Nephron (organoid): ENCODE results near the gene PNPLA2.

Experiments
- H3K27ac Mint-ChIP-seq, 3 experiments: 2 replicates each; pipeline ENCODE4 v1.8.0; 2020; ENCODE audit warnings: mixed read lengths in 3 of 3, mild to moderate bottlenecking in 2 of 3, moderate library complexity in 1 of 3
- H3K27me3 Mint-ChIP-seq: 2 replicates; pipeline ENCODE4 v1.8.0; 2021; ENCODE audit warnings: low read depth, mild to moderate bottlenecking, moderate library complexity, mixed read lengths
- H3K36me3 Mint-ChIP-seq: 2 replicates; pipeline ENCODE4 v1.8.0; 2020; ENCODE audit warnings: low read depth, mixed read lengths
- H3K4me1 Mint-ChIP-seq: 2 replicates; pipeline ENCODE4 v1.8.0; 2020; ENCODE audit warnings: mixed read lengths
- H3K4me3 Mint-ChIP-seq, 3 experiments: 2 replicates each; pipeline ENCODE4 v1.8.0; 2020; ENCODE audit warnings: mild to moderate bottlenecking in 3 of 3, mixed read lengths in 3 of 3, moderate library complexity in 2 of 3
- H3K9me3 Mint-ChIP-seq: 2 replicates; pipeline ENCODE4 v1.8.0; 2020; ENCODE audit warnings: mixed read lengths
- TF ChIP-seq, protein P1 (sequence below), 3 experiments: fragments of 200-600 bp; sonication (generic); IDR thresholded peaks; one replicate each; pipeline ENCODE4 v1.5.0; 2021; ENCODE audit warnings: antibody characterized with exemption in 3 of 3; ENCODE audit not compliant: unreplicated experiment in 3 of 3

Gene PNPLA2

GRCh38 chr11:782264-783174 lies 36.2 kb upstream of the PNPLA2 start:
- H3K27ac Mint-ChIP-seq = no peak overlapping the region
- peaks cover 20% of the 10 kb centered on the region for H3K4me1 Mint-ChIP-seq

GRCh38 chr11:783581-784015 lies 35.1 kb upstream of the PNPLA2 start:
- H3K27ac Mint-ChIP-seq = peak overlapping the region; percentile 41 to 80 (median 60)
- H3K36me3 Mint-ChIP-seq = peaks cover 6% of the 10 kb centered on the region
- peak overlapping the region; percentile 30 to 50 (median 37) for H3K4me3 Mint-ChIP-seq
- H3K27me3 Mint-ChIP-seq = peaks cover 6% of the 10 kb centered on the region
- H3K9me3 Mint-ChIP-seq = no peaks in the 10 kb centered on the region
- peaks cover 20% of the 10 kb centered on the region for H3K4me1 Mint-ChIP-seq
- TF ChIP-seq, protein P1, sequence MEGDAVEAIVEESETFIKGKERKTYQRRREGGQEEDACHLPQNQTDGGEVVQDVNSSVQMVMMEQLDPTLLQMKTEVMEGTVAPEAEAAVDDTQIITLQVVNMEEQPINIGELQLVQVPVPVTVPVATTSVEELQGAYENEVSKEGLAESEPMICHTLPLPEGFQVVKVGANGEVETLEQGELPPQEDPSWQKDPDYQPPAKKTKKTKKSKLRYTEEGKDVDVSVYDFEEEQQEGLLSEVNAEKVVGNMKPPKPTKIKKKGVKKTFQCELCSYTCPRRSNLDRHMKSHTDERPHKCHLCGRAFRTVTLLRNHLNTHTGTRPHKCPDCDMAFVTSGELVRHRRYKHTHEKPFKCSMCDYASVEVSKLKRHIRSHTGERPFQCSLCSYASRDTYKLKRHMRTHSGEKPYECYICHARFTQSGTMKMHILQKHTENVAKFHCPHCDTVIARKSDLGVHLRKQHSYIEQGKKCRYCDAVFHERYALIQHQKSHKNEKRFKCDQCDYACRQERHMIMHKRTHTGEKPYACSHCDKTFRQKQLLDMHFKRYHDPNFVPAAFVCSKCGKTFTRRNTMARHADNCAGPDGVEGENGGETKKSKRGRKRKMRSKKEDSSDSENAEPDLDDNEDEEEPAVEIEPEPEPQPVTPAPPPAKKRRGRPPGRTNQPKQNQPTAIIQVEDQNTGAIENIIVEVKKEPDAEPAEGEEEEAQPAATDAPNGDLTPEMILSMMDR (IDR thresholded peaks at IDR 0.05; ENCODE audit: unreplicated experiment in 3 of 3) = peak; percentile 72 to 86 (median 75)

More at GRCh38 chr11:782264-783174, 36.2 kb upstream of the PNPLA2 start:
- peaks cover 6% of the 10 kb centered on the region for H3K36me3 Mint-ChIP-seq
- TF ChIP-seq, protein P1 (IDR thresholded peaks at IDR 0.05; ENCODE audit: unreplicated experiment in 3 of 3) = no peak
- peaks cover 6% of the 10 kb centered on the region for H3K27me3 Mint-ChIP-seq
- no peaks in the 10 kb centered on the region for H3K9me3 Mint-ChIP-seq
- H3K4me3 Mint-ChIP-seq = peak overlapping the region in 1 of 3 experiments; percentile 28

DNA sequence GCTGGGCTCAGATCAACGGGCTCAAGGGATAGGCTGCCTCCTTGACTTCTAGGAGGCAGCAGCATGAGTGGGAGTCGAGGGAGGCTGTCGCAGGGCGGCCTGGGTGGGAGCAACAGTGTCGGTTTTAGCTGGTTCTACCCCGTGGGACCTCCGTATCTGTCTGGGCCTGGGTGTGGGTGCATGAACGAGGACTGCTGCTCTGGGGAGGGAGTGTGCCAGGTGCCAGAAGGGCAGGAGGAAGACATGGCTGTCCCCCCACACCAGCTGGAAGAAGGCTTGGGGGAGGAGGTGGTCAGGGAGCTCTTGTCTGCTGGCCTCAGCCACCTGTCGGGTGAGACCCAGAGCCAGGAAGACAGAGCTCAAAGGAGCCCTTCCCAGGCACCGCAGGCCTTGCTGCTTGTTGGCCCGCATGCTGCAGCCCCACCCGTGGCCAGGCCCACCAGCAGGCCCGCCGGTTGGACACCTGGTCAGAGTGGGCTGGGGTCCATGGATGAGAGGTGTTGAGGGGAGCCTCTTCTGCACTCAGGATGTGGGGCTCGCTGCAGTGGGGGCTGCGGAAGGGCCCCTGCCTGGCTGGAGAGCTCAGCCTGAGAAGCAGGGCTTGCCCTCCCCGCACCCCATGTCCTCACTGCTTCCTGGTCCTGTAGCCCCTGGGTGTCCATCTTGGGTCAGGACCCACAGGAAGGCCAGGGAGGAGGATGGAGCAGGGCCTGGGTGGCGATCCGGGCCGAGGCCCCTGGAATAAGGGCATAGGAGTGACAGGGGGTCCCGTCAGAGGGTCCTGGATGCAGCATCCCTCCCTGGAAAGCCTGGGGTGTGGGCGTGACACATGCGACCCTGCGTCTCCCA lies 32.3 kb upstream of the PNPLA2 start:
- Mint-ChIP-seq H3K36me3 (peaks cover 9% of the 10 kb centered on the region), H3K4me1 (peaks cover 20% of the 10 kb centered on the region), H3K27me3 (no peaks in the 10 kb centered on the region), H3K4me3 (no peak overlapping the region), H3K9me3 (no peaks in the 10 kb centered on the region), H3K27ac (peak overlapping the region in 2 of 3 experiments; percentile 68 to 84)
- TF ChIP-seq, protein P1 (IDR thresholded peaks at IDR 0.05; ENCODE audit: unreplicated experiment in 3 of 3) = no peak

- Mint-ChIP-seq H3K27me3 (no peaks in the 10 kb centered on the region), H3K4me3 (no peak overlapping the region), H3K9me3 (no peaks in the 10 kb centered on the region), H3K36me3 (peaks cover 9% of the 10 kb centered on the region), H3K4me1 (peaks cover 20% of the 10 kb centered on the region), H3K27ac (no peak overlapping the region)
- TF ChIP-seq, protein P1 (IDR thresholded peaks at IDR 0.05; ENCODE audit: unreplicated experiment in 3 of 3) = no peak
Measured at GRCh38 chr11:787084-787675, 31.5 kb upstream of the PNPLA2 start.

GRCh38 chr11:788009-788640 lies 30.6 kb upstream of the PNPLA2 start:
- Mint-ChIP-seq H3K36me3 (peaks cover 9% of the 10 kb centered on the region), H3K4me1 (peaks cover 18% of the 10 kb centered on the region), H3K27me3 (no peaks in the 10 kb centered on the region), H3K27ac (no peak overlapping the region), H3K4me3 (no peak overlapping the region), H3K9me3 (no peaks in the 10 kb centered on the region)
- TF ChIP-seq, protein P1 (IDR thresholded peaks at IDR 0.05; ENCODE audit: unreplicated experiment in 3 of 3) = no peak
